Osteoblast (primary cell): ENCODE results near the gene OSBPL7. TPM values are rescaled to one million over a fixed set of nuclear protein-coding genes. Genes with fewer than 3 reads are reported as not detected.

Experiments
- DNase-seq: peaks from one replicate; pipeline ENCODE4 v3.0.0; 2011; ENCODE audit warnings: low spot score, mixed read lengths; ENCODE audit not compliant: insufficient read length; ENCODE audit errors: missing footprints
- H2AFZ ChIP-seq: 2 replicates; pipeline ENCODE4 v1.6.0; 2011; ENCODE audit warnings: mild to moderate bottlenecking, low read length
- H3K27ac ChIP-seq: 2 replicates; pipeline ENCODE4 v1.5.1; 2011; ENCODE audit warnings: mild to moderate bottlenecking, low read depth, low read length, moderate library complexity
- H3K27me3 ChIP-seq: 2 replicates; pipeline ENCODE4 v1.6.0; 2012; ENCODE audit warnings: mild to moderate bottlenecking, control low read depth, inconsistent platforms, low read length, moderate library complexity; ENCODE audit not compliant: insufficient read depth
- H3K36me3 ChIP-seq: 2 replicates; pipeline ENCODE4 v1.5.1; 2011; ENCODE audit warnings: mild to moderate bottlenecking, low read length, control low read depth, moderate library complexity; ENCODE audit not compliant: insufficient read depth
- H3K4me1 ChIP-seq: 2 replicates; pipeline ENCODE4 v1.5.1; 2011; ENCODE audit warnings: mild to moderate bottlenecking, low read length, control low read depth, moderate library complexity; ENCODE audit not compliant: insufficient read depth
- H3K4me2 ChIP-seq: 2 replicates; pipeline ENCODE4 v1.6.0; 2011; ENCODE audit warnings: mild to moderate bottlenecking, low read length; ENCODE audit not compliant: insufficient read depth
- H3K4me3 ChIP-seq: fragments of 200-600 bp; sonication (generic); 3 replicates; pipeline ENCODE4 v1.5.1; 2012; ENCODE audit warnings: mild to moderate bottlenecking, low read length, inconsistent platforms; ENCODE audit not compliant: insufficient read depth
- H3K79me2 ChIP-seq: 2 replicates; pipeline ENCODE4 v1.6.0; 2012; ENCODE audit warnings: mild to moderate bottlenecking, low read length, control low read depth, inconsistent platforms; ENCODE audit not compliant: insufficient read depth
- H3K9me3 ChIP-seq: 2 replicates; pipeline ENCODE4 v1.5.1; 2011; ENCODE audit warnings: low read depth, low read length, control low read depth
- H4K20me1 ChIP-seq: 2 replicates; pipeline ENCODE4 v1.6.0; 2012; ENCODE audit warnings: mild to moderate bottlenecking, low read length, control low read depth; ENCODE audit not compliant: insufficient read depth
- CTCF ChIP-seq: IDR thresholded peaks from 2 replicates; pipeline ENCODE4 v1.5.1; 2011; ENCODE audit warnings: mild to moderate bottlenecking, low read depth, low read length, moderate library complexity; ENCODE audit errors: extremely low read depth
- total RNA-seq: library from RNA; depleted of rRNA; stranded (reverse); fragments of >200 nt; gene quantifications from 2 replicates; pipeline ENCODE4 v1.2.3, GENCODE V29; 2012

OSBPL7 gene
- total RNA-seq, 1 donor, result 8.0 TPM

GRCh38 chr17:47846716-47847340, 25.2 kb upstream of the OSBPL7 start:
- H3K9me3 ChIP-seq, result no peaks in the 10 kb centered on the region
- H3K4me3 ChIP-seq, result peak overlapping the region; percentile 33
- no peak for TF ChIP-seq CTCF
- peaks cover 48% of the 10 kb centered on the region for H3K27me3 ChIP-seq
- H3K79me2 ChIP-seq, result no peaks in the 10 kb centered on the region
- H3K36me3 ChIP-seq, result no peaks in the 10 kb centered on the region
- no peak overlapping the region for H3K27ac ChIP-seq
- H2AFZ ChIP-seq, result no peak overlapping the region
- H4K20me1 ChIP-seq, result no peaks in the 10 kb centered on the region
- H3K4me1 ChIP-seq, result peaks cover 31% of the 10 kb centered on the region
- no peak overlapping the region for H3K4me2 ChIP-seq
- DNase-seq, result peak; percentile 66

- Histone ChIP-seq H3K36me3 (no peaks in the 10 kb centered on the region), H3K27me3 (peaks cover 44% of the 10 kb centered on the region)
Observed at GRCh38 chr17:47845716-47846075, 24.1 kb upstream of the OSBPL7 start.

GRCh38 chr17:47844814-47845715, 23.5 kb upstream of the OSBPL7 start:
- DNase-seq, result peak; percentile 94
- Histone ChIP-seq H2AFZ (no peak overlapping the region), H3K27me3 (peaks cover 40% of the 10 kb centered on the region), H3K79me2 (peaks cover 11% of the 10 kb centered on the region), H3K36me3 (no peaks in the 10 kb centered on the region), H3K4me2 (peak overlapping the region; percentile 41), H3K27ac (peak overlapping the region; percentile 31), H4K20me1 (no peaks in the 10 kb centered on the region), H3K4me1 (peaks cover 35% of the 10 kb centered on the region), H3K4me3 (no peak overlapping the region), H3K9me3 (no peaks in the 10 kb centered on the region)
- peak; percentile 55 for TF ChIP-seq CTCF

More at GRCh38 chr17:47845716-47846075, 24.1 kb upstream of the OSBPL7 start:
- Histone ChIP-seq H3K4me1 (peaks cover 30% of the 10 kb centered on the region), H3K9me3 (no peaks in the 10 kb centered on the region), H3K27ac (no peak overlapping the region), H3K79me2 (peaks cover 5% of the 10 kb centered on the region), H3K4me3 (no peak overlapping the region), H2AFZ (no peak overlapping the region), H4K20me1 (no peaks in the 10 kb centered on the region), H3K4me2 (no peak overlapping the region)
- DNase-seq, result peak; percentile 64
- no peak for TF ChIP-seq CTCF

- peak overlapping the region; percentile 41 for H3K4me2 ChIP-seq
- H3K4me1 ChIP-seq, result peaks cover 39% of the 10 kb centered on the region
- no peak overlapping the region for H2AFZ ChIP-seq
- DNase-seq, result peak; percentile 90
- no peaks in the 10 kb centered on the region for H3K9me3 ChIP-seq
- H3K36me3 ChIP-seq, result no peaks in the 10 kb centered on the region
- peak overlapping the region; percentile 31 for H3K27ac ChIP-seq
- peaks cover 36% of the 10 kb centered on the region for H3K27me3 ChIP-seq
- peaks cover 19% of the 10 kb centered on the region for H3K79me2 ChIP-seq
- no peak for TF ChIP-seq CTCF
- H4K20me1 ChIP-seq, result no peaks in the 10 kb centered on the region
- H3K4me3 ChIP-seq, result no peak overlapping the region
Observed at GRCh38 chr17:47844227-47844626, 22.6 kb upstream of the OSBPL7 start.
